WTC11 (cell line): ENCODE data around the gene SLC7A6. TPM values are rescaled to one million over a fixed set of nuclear protein-coding genes. Genes with fewer than 3 reads are reported as not detected.
A peak's percentile ranks its signal among the peaks of the same experiment; 100 is the strongest.

ENCODE experiments used
- ATAC-seq: fragments of 200-7000 bp; cut with Tn5 transposase; 2 replicates; pipeline ENCODE4 v1.10.0; 2021; ENCODE audit warnings: mild to moderate bottlenecking, moderate library complexity
- CTCF ChIA-PET: fragments of 300-600 bp; sonication (Branson Sonifier 250); formaldehyde crosslinking; loops from one replicate; lab custom pipeline; 2021; ENCODE audit warnings: antibody characterized with exemption; lab: Charles Lee
- POLR2A ChIA-PET: fragments of 350-600 bp; sonication (Branson Sonifier 250); formaldehyde crosslinking; loops from one replicate; lab custom pipeline; 2021; ENCODE audit warnings: antibody characterized with exemption; lab: Charles Lee
- DNase-seq: peaks from one replicate; pipeline ENCODE4 v3.0.0; 2021; ENCODE audit warnings: low spot score
- H3K27ac Mint-ChIP-seq: 2 replicates; pipeline ENCODE4 v1.8.0; 2021; ENCODE audit warnings: mixed read lengths
- H3K27me3 Mint-ChIP-seq: 2 replicates; pipeline ENCODE4 v1.8.0; 2021; ENCODE audit warnings: low read depth, mild to moderate bottlenecking, moderate library complexity, mixed read lengths
- H3K36me3 Mint-ChIP-seq: 2 replicates; pipeline ENCODE4 v1.8.0; 2021; ENCODE audit warnings: mixed read lengths
- H3K4me1 Mint-ChIP-seq: 2 replicates; pipeline ENCODE4 v1.8.0; 2022; ENCODE audit warnings: mixed read lengths
- H3K4me3 Mint-ChIP-seq: 2 replicates; pipeline ENCODE4 v1.8.0; 2021; ENCODE audit warnings: mild to moderate bottlenecking, moderate library complexity, mixed read lengths
- H3K9me3 Mint-ChIP-seq: 2 replicates; pipeline ENCODE4 v1.8.0; 2021; ENCODE audit warnings: mixed read lengths
- EMX1 ChIP-seq: fragments of 250-450 bp; sonication (Bioruptor Pico); IDR thresholded peaks from 2 replicates; pipeline ENCODE4 v1.8.0; 2021; ENCODE audit warnings: mild to moderate bottlenecking
- KAT7 ChIP-seq: sonication (generic); formaldehyde crosslinking; IDR thresholded peaks from 2 replicates; pipeline ENCODE4 v1.8.1; 2023; ENCODE audit warnings: missing genetic modification reagents, mild to moderate bottlenecking, borderline replicate concordance
- NR3C1 ChIP-seq: sonication (generic); formaldehyde crosslinking; conservative IDR thresholded peaks from 2 replicates; pipeline ENCODE4 v1.8.1; 2023; ENCODE audit warnings: low read depth, mild to moderate bottlenecking, missing genetic modification reagents
- TEAD4 ChIP-seq: sonication (generic); formaldehyde crosslinking; IDR thresholded peaks from 2 replicates; pipeline ENCODE4 v1.8.0; 2022; ENCODE audit warnings: mild to moderate bottlenecking, missing genetic modification reagents
- ZNF416 ChIP-seq: fragments of 250-450 bp; sonication (Bioruptor Pico); IDR thresholded peaks from 2 replicates; pipeline ENCODE4 v1.9.0; 2021; ENCODE audit warnings: mild to moderate bottlenecking, inconsistent platforms
- total RNA-seq: library from RNA; stranded (reverse); gene quantifications from 3 replicates; pipeline ENCODE4 v1.2.3, GENCODE V29; 2021
- TF ChIP-seq, protein P1 (sequence below): sonication (generic); formaldehyde crosslinking; IDR thresholded peaks from 2 replicates; pipeline ENCODE4 v1.8.1; 2023; ENCODE audit warnings: mild to moderate bottlenecking, missing genetic modification reagents
- TF ChIP-seq, protein P2 (sequence below): fragments of 200-600 bp; IDR thresholded peaks from 2 replicates; pipeline ENCODE4 v1.8.0; 2022; ENCODE audit warnings: antibody characterized with exemption
- TF ChIP-seq, protein P3 (sequence below): sonication (generic); formaldehyde crosslinking; IDR thresholded peaks from 2 replicates; pipeline ENCODE4 v1.8.1; 2023; ENCODE audit warnings: mild to moderate bottlenecking, missing genetic modification reagents, borderline replicate concordance
- TF ChIP-seq, protein P4 (sequence below): sonication (generic); formaldehyde crosslinking; IDR thresholded peaks from 2 replicates; pipeline ENCODE4 v1.8.1; 2023; ENCODE audit warnings: mild to moderate bottlenecking, moderate library complexity, missing genetic modification reagents

SLC7A6 gene
- total RNA-seq, 1 experiment from 2014 or later, result 27.4 TPM

DNA sequence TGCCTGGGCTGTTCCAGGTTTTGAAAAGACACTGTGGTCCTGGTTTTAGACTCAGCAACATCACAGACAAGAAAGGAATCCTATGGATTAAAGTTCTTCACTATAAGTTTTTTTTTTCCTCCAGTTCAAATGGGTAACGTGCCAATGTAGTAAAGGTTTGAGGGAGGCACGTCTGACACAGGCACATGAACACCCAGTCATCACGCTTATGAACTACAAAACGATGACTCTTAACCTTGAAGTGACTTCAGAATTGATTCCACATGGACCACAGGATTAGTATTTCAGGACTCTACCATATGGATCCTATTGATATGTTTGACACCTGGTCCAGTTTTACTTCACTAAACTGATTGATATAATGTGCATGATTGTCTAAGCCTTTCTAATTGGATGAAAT lies 48.8 kb downstream of the SLC7A6 start:
- POLR2A ChIA-PET, result no interaction called here
- H3K4me3 Mint-ChIP-seq, result no peak overlapping the region
- peaks cover 18% of the 10 kb centered on the region for H3K4me1 Mint-ChIP-seq
- no peak overlapping the region for H3K27ac Mint-ChIP-seq
- peaks cover 17% of the 10 kb centered on the region for H3K36me3 Mint-ChIP-seq
- CTCF ChIA-PET, result no interaction called here
- no peak for DNase-seq
- no peaks in the 10 kb centered on the region for H3K27me3 Mint-ChIP-seq
- no peak for ATAC-seq
- TF ChIP-seq, protein P1, sequence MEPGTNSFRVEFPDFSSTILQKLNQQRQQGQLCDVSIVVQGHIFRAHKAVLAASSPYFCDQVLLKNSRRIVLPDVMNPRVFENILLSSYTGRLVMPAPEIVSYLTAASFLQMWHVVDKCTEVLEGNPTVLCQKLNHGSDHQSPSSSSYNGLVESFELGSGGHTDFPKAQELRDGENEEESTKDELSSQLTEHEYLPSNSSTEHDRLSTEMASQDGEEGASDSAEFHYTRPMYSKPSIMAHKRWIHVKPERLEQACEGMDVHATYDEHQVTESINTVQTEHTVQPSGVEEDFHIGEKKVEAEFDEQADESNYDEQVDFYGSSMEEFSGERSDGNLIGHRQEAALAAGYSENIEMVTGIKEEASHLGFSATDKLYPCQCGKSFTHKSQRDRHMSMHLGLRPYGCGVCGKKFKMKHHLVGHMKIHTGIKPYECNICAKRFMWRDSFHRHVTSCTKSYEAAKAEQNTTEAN (CRISPR knock-in tag), result no peak
- TF ChIP-seq KAT7 (CRISPR knock-in tag), result no peak
- TF ChIP-seq, protein P2, sequence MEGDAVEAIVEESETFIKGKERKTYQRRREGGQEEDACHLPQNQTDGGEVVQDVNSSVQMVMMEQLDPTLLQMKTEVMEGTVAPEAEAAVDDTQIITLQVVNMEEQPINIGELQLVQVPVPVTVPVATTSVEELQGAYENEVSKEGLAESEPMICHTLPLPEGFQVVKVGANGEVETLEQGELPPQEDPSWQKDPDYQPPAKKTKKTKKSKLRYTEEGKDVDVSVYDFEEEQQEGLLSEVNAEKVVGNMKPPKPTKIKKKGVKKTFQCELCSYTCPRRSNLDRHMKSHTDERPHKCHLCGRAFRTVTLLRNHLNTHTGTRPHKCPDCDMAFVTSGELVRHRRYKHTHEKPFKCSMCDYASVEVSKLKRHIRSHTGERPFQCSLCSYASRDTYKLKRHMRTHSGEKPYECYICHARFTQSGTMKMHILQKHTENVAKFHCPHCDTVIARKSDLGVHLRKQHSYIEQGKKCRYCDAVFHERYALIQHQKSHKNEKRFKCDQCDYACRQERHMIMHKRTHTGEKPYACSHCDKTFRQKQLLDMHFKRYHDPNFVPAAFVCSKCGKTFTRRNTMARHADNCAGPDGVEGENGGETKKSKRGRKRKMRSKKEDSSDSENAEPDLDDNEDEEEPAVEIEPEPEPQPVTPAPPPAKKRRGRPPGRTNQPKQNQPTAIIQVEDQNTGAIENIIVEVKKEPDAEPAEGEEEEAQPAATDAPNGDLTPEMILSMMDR, result no peak
- TF ChIP-seq, protein P3, sequence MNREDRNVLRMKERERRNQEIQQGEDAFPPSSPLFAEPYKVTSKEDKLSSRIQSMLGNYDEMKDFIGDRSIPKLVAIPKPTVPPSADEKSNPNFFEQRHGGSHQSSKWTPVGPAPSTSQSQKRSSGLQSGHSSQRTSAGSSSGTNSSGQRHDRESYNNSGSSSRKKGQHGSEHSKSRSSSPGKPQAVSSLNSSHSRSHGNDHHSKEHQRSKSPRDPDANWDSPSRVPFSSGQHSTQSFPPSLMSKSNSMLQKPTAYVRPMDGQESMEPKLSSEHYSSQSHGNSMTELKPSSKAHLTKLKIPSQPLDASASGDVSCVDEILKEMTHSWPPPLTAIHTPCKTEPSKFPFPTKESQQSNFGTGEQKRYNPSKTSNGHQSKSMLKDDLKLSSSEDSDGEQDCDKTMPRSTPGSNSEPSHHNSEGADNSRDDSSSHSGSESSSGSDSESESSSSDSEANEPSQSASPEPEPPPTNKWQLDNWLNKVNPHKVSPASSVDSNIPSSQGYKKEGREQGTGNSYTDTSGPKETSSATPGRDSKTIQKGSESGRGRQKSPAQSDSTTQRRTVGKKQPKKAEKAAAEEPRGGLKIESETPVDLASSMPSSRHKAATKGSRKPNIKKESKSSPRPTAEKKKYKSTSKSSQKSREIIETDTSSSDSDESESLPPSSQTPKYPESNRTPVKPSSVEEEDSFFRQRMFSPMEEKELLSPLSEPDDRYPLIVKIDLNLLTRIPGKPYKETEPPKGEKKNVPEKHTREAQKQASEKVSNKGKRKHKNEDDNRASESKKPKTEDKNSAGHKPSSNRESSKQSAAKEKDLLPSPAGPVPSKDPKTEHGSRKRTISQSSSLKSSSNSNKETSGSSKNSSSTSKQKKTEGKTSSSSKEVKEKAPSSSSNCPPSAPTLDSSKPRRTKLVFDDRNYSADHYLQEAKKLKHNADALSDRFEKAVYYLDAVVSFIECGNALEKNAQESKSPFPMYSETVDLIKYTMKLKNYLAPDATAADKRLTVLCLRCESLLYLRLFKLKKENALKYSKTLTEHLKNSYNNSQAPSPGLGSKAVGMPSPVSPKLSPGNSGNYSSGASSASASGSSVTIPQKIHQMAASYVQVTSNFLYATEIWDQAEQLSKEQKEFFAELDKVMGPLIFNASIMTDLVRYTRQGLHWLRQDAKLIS, result no peak
- TF ChIP-seq, protein P4, sequence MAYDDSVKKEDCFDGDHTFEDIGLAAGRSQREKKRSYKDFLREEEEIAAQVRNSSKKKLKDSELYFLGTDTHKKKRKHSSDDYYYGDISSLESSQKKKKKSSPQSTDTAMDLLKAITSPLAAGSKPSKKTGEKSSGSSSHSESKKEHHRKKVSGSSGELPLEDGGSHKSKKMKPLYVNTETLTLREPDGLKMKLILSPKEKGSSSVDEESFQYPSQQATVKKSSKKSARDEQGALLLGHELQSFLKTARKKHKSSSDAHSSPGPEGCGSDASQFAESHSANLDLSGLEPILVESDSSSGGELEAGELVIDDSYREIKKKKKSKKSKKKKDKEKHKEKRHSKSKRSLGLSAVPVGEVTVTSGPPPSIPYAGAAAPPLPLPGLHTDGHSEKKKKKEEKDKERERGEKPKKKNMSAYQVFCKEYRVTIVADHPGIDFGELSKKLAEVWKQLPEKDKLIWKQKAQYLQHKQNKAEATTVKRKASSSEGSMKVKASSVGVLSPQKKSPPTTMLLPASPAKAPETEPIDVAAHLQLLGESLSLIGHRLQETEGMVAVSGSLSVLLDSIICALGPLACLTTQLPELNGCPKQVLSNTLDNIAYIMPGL, result no peak
- no peaks in the 10 kb centered on the region for H3K9me3 Mint-ChIP-seq

DNA sequence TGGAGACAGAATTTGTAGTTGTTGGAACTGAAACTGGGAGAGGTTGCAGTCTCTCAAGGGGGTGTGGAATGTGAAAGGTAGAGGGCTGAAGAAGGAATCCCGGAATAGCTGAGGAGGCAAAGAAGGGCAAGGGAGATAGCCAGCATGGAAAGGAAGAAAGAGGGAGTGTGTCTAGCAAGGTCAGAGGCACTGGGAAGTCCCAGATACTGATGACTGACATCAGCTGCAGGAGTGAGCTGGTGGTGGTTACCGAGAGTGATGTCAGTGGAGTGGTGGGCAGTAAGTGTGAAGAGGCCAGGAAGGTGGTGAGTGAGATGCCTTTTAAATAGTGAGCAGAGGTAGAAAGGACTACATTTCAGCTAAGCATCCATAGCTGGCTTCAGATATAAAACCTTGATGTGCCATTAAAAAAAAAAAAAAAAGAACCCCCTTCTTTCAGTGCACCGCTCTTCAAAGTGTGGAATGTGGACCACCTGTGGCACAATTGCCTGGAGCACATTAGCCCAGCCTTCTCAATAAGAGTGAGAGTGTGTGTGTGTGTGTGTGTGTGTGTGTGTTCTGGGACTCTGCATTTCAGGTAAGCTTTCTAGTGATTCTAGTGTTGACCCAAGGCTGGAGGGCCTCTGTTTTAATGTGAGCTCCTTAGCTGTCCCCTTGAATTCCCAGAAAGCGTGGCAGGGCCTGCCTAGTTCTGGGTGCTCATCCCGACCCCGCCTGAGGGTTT lies 55.0 kb downstream of the SLC7A6 start:
- H3K36me3 Mint-ChIP-seq, result peaks cover 34% of the 10 kb centered on the region
- H3K27me3 Mint-ChIP-seq, result no peaks in the 10 kb centered on the region
- H3K9me3 Mint-ChIP-seq, result no peaks in the 10 kb centered on the region
- CTCF ChIA-PET, result interaction anchor here (0.5 kb wide), 1 partner anchor 735 kb away, joined by 3 read pairs; no protein-coding TSS in a partner anchor
- peaks cover 3% of the 10 kb centered on the region for H3K4me1 Mint-ChIP-seq
- no peak overlapping the region for H3K4me3 Mint-ChIP-seq
- POLR2A ChIA-PET, result interaction anchor here (1.1 kb wide), 1 partner anchor 9 kb away, joined by 3 read pairs; the partner anchor contains the start of genes PRMT7 and SLC7A6OS
- ATAC-seq, result no peak
- no peak for DNase-seq
- peak overlapping the region; percentile 32; the same call in 1 of the 2 replicates for H3K27ac Mint-ChIP-seq
- TF ChIP-seq TEAD4 (CRISPR knock-in tag), result no peak
- TF ChIP-seq NR3C1 (CRISPR knock-in tag), result no peak
- no peak for TF ChIP-seq EMX1 (CRISPR knock-in tag)

DNA sequence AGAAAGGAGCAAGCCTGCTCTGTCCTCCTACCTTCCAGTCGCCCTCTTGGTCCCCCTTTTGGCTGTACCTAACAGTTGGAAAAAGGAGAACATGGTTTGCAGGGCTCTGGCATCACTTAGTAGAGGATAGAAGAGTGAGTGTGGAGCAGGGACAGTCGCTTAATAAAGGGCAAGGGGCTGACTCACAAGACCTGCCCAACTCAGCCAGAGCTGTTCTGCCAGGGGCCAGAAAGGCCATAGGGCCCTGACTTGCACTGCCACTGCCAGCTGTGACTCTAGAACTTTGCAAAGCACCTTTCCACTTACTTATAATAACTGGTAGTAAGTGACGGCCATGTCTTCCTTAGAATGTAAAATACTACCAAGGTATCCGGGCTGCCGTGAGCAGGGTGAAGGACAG lies 60.0 kb downstream of the SLC7A6 start:
- Mint-ChIP-seq H3K27ac (no peak overlapping the region), H3K27me3 (no peaks in the 10 kb centered on the region), H3K4me1 (no peaks in the 10 kb centered on the region; the same call in 1 of the 2 replicates), H3K4me3 (no peak overlapping the region), H3K36me3 (peaks cover 20% of the 10 kb centered on the region), H3K9me3 (no peaks in the 10 kb centered on the region)
- no peak for TF ChIP-seq EMX1 (CRISPR knock-in tag)
- TF ChIP-seq ZNF416 (CRISPR knock-in tag), result no peak
- no peak for DNase-seq
- CTCF ChIA-PET, result no interaction called here
- POLR2A ChIA-PET, result no interaction called here
- ATAC-seq, result no peak
